IMR-90 (cell line): Measurements from ENCODE around the gene CYP21A2. TPM values are rescaled to one million over a fixed set of nuclear protein-coding genes. Genes with fewer than 3 reads are reported as not detected.

ENCODE experiments used
- ATAC-seq: fragments of 200-7000 bp; cut with Tn5 transposase; 2 replicates; pipeline ENCODE4 v1.9.1; 2020; ENCODE audit warnings: low read depth, mild to moderate bottlenecking, moderate library complexity
- BruUV-seq: library from RNA; stranded (reverse); fragments of 400-500 nt; replicated peaks from 2 replicates; lab custom pipeline; 2021; lab: Mats Ljungman, UMichigan
- CTCF ChIA-PET: fragments of 300-600 bp; formaldehyde crosslinking; extraction: SDS; loops from one replicate; lab custom pipeline; 2021; ENCODE audit warnings: antibody characterized with exemption; lab: Yijun Ruan, JAX
- POLR2A ChIA-PET: fragments of 300-600 bp; sonication (Branson Sonifier 250); formaldehyde crosslinking; loops from one replicate; lab custom pipeline; 2022; ENCODE audit warnings: antibody characterized with exemption; ENCODE audit not compliant: unreplicated experiment; lab: Charles Lee
- DNase-seq: peaks from one replicate; pipeline ENCODE4 v3.0.0; 2013
- H2AFZ ChIP-seq: replicated peaks from 2 replicates; pipeline ENCODE3; 2013; ENCODE audit warnings: low read length, mild to moderate bottlenecking; ENCODE audit not compliant: poor library complexity
- H2AK5ac ChIP-seq: 2 replicates; pipeline ENCODE4 v1.6.1; 2013; ENCODE audit warnings: low read depth, low read length, inconsistent platforms
- H2AK9ac ChIP-seq: replicated peaks from 2 replicates; pipeline ENCODE3; 2013; ENCODE audit warnings: mild to moderate bottlenecking, low read depth, low read length, moderate library complexity; ENCODE audit not compliant: poor library complexity
- H2BK120ac ChIP-seq: 2 replicates; pipeline ENCODE4 v1.6.1; 2013; ENCODE audit warnings: low read depth, low read length, inconsistent platforms
- H2BK15ac ChIP-seq: 3 replicates; pipeline ENCODE4 v1.6.1; 2013; ENCODE audit warnings: low read depth, low read length, inconsistent platforms
- H2BK20ac ChIP-seq: 2 replicates; pipeline ENCODE4 v1.6.1; 2013; ENCODE audit warnings: low read depth, mild to moderate bottlenecking, inconsistent platforms, low read length, moderate library complexity
- H2BK5ac ChIP-seq: 2 replicates; pipeline ENCODE4 v1.6.1; 2013; ENCODE audit warnings: mild to moderate bottlenecking, low read depth, low read length, inconsistent platforms; ENCODE audit not compliant: poor library complexity, severe bottlenecking
- H3K14ac ChIP-seq: replicated peaks from 2 replicates; pipeline ENCODE4 v1.6.1; 2013; ENCODE audit warnings: low read depth, low read length, inconsistent platforms
- H3K18ac ChIP-seq: 2 replicates; pipeline ENCODE4 v1.6.1; 2013; ENCODE audit warnings: low read depth, low read length, control low read depth
- H3K23ac ChIP-seq: 2 replicates; pipeline ENCODE4 v1.6.1; 2013; ENCODE audit warnings: low read depth, low read length, inconsistent platforms
- H3K27ac ChIP-seq: 2 replicates; pipeline ENCODE4 v1.5.1; 2013; ENCODE audit warnings: mild to moderate bottlenecking, control low read depth, low read length; ENCODE audit not compliant: insufficient read depth
- H3K27me3 ChIP-seq: 2 replicates; pipeline ENCODE4 v1.6.1; 2013; ENCODE audit warnings: low read length; ENCODE audit not compliant: control insufficient read depth, insufficient read depth
- H3K36me3 ChIP-seq: 2 replicates; pipeline ENCODE4 v1.6.1; 2013; ENCODE audit warnings: low read length, mixed read lengths; ENCODE audit not compliant: control insufficient read depth, insufficient read depth
- H3K4ac ChIP-seq: 2 replicates; pipeline ENCODE4 v1.6.1; 2013; ENCODE audit warnings: low read depth, low read length, inconsistent platforms
- H3K4me1 ChIP-seq: 2 replicates; pipeline ENCODE4 v1.6.1; 2013; ENCODE audit warnings: low read length, mixed read lengths; ENCODE audit not compliant: control insufficient read depth, insufficient read depth
- H3K4me2 ChIP-seq: 2 replicates; pipeline ENCODE4 v1.6.1; 2013; ENCODE audit warnings: low read depth, mild to moderate bottlenecking, control low read depth, low read length, moderate library complexity
- H3K4me3 ChIP-seq: 2 replicates; pipeline ENCODE4 v1.5.1; 2013; ENCODE audit warnings: low read depth, mild to moderate bottlenecking, control low read depth, low read length, moderate library complexity; ENCODE audit not compliant: insufficient read depth
- H3K56ac ChIP-seq: 2 replicates; pipeline ENCODE4 v1.6.1; 2013; ENCODE audit warnings: low read length, inconsistent platforms; ENCODE audit not compliant: insufficient read depth; ENCODE audit errors: extremely low read depth
- H3K79me1 ChIP-seq, 2 experiments: 2 replicates each; pipeline ENCODE4 v1.6.1; 2013; ENCODE audit warnings: low read length in 2 of 2, inconsistent platforms in 1 of 2, low read depth in 1 of 2
- H3K9ac ChIP-seq: 2 replicates; pipeline ENCODE4 v1.6.1; 2013; ENCODE audit warnings: low read depth, low read length, control low read depth
- H3K9me1 ChIP-seq: 2 replicates; pipeline ENCODE4 v1.6.1; 2013; ENCODE audit warnings: low read length, inconsistent platforms; ENCODE audit not compliant: insufficient read depth
- H3K9me3 ChIP-seq: 2 replicates; pipeline ENCODE4 v1.6.1; 2013; ENCODE audit warnings: low read length; ENCODE audit not compliant: control insufficient read depth, insufficient read depth
- H4K20me1 ChIP-seq: 2 replicates; pipeline ENCODE4 v1.6.1; 2013; ENCODE audit warnings: low read length, inconsistent platforms; ENCODE audit not compliant: insufficient read depth
- H4K5ac ChIP-seq: 2 replicates; pipeline ENCODE4 v1.6.1; 2013; ENCODE audit warnings: mild to moderate bottlenecking, low read depth, low read length, control low read depth
- H4K8ac ChIP-seq, 2 experiments: 2 replicates each; pipeline ENCODE4 v1.6.1; 2013; ENCODE audit warnings: low read depth in 2 of 2, low read length in 2 of 2, control low read depth in 1 of 2, inconsistent platforms in 1 of 2
- H4K91ac ChIP-seq: 2 replicates; pipeline ENCODE4 v1.6.1; 2013; ENCODE audit warnings: low read depth, low read length, inconsistent platforms; ENCODE audit not compliant: insufficient read depth
- CEBPB ChIP-seq: IDR thresholded peaks from 2 replicates; pipeline ENCODE4 v1.6.1; 2012; ENCODE audit warnings: low read depth, low read length, improper control_type of control experiment
- CTCF ChIP-seq: conservative IDR thresholded peaks from 2 replicates; pipeline ENCODE4 v1.5.1; 2012; ENCODE audit warnings: mild to moderate bottlenecking, low read depth, low read length, improper control_type of control experiment
- FOS ChIP-seq: fragments of 150-350 bp; IDR thresholded peaks from 2 replicates; pipeline ENCODE4 v1.6.1; 2016; ENCODE audit warnings: low read depth, low read length
- NFE2L2 ChIP-seq: fragments of 150-350 bp; IDR thresholded peaks from 2 replicates; pipeline ENCODE4 v1.6.1; 2016; ENCODE audit warnings: low read depth, mild to moderate bottlenecking, low read length
- WGBS, 2 experiments: methylation state at CpG; one replicate each; pipeline versions ENCODE4 v1.1.5 to v1.1.7; 2013; ENCODE audit warnings: missing lambda C conversion rate in 2 of 2; ENCODE audit not compliant: insufficient read length in 1 of 2; ENCODE audit errors: extremely low coverage in 2 of 2; 5-methylcytosine and 5-hydroxymethylcytosine counted together
- dilution Hi-C: fragments of 300-500 bp; cut with HindIII; formaldehyde crosslinking; loops from one replicate; pipeline ENCODE4 v1.14.3; 2018; ENCODE audit warnings: low sequenced_read_pairs; ENCODE audit not compliant: unreplicated experiment
- in situ Hi-C: fragments of 300-500 bp; cut with MboI; formaldehyde crosslinking; loops from 3 replicates; pipeline ENCODE4 v1.14.3; 2019; ENCODE audit warnings: low sequenced_read_pairs, inconsistent platforms, mixed read lengths
- intact Hi-C: fragments of 100-400 bp; cut with micrococcal nuclease; formaldehyde crosslinking; loops from 2 replicates; pipeline ENCODE4 v1.10.0; 2022
- polyA plus RNA-seq, 3 experiments: library from polyadenylated mRNA; depleted of rRNA; stranded (reverse); fragments of >200 nt; gene quantifications; 2 replicates each; pipeline ENCODE4 v1.2.3, GENCODE V29; 2012; ENCODE audit warnings: low replicate concordance in 1 of 3
- total RNA-seq: library from RNA; depleted of rRNA; stranded (reverse); fragments of >200 nt; gene quantifications from 2 replicates; pipeline ENCODE4 v1.2.3, GENCODE V29; 2012

Gene CYP21A2
- total and polyA plus RNA-seq, 2 of the 4 experiments (the other 2 are of a cell fraction), result 0.03 TPM; not detected in 1

- no peak for TF ChIP-seq CTCF
These were observed 32.8 kb downstream of the CYP21A2 start (continued) for GRCh38 chr6:32070814-32071543.

DNA sequence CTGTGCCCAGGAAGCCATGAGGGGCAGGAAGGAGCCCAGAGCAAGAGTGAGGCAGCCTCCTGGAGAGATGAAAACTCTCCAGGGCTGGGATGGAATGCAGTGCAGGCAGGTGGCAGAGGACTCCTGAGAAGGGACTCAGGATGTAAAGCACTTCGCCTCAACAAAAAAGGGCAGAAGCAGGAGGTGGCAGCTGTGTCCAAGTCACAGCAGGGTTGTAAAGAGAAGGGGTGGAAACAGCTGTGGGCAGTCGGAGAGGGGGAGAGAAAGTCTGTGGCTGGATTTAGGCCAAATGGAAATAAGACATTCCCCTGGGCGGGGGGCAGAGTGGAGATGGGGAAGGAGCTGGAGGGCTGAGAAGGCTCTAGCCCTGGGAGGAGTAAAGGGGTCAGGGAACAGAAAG is 34.9 kb downstream of the CYP21A2 start:
- no peak overlapping the region for H4K5ac ChIP-seq
- H3K23ac ChIP-seq, result no peak overlapping the region
- no peak overlapping the region for H4K8ac ChIP-seq
- H3K27ac ChIP-seq, result no peak overlapping the region
- WGBS, 2 experiments, result 100% methylated on average over 1 of the region's 3 CpGs; no CpG with 5 or more reads in 1 of the 2 experiments
- no peaks in the 10 kb centered on the region for H3K9me3 ChIP-seq
- ATAC-seq (no peak), DNase-seq (no peak)
- TF ChIP-seq CEBPB (no peak), NFE2L2 (no peak), FOS (no peak)
- peaks cover 5% of the 10 kb centered on the region; the same call in 1 of the 2 replicates for H4K20me1 ChIP-seq
- H3K36me3 ChIP-seq, result no peaks in the 10 kb centered on the region
- no peak overlapping the region for H2AFZ ChIP-seq
- dilution Hi-C loops, result no loop called here
- H3K14ac ChIP-seq, result no peak overlapping the region
- no peak overlapping the region for H4K91ac ChIP-seq
- in situ Hi-C loops, result no loop called here
- no peak overlapping the region for H2BK120ac ChIP-seq
- no peak overlapping the region for H2BK20ac ChIP-seq
- H3K9ac ChIP-seq, result no peak overlapping the region
- peaks cover 8% of the 10 kb centered on the region; the same call in 1 of the 2 replicates for H3K9me1 ChIP-seq
- no peak overlapping the region for H2AK9ac ChIP-seq
- no peak overlapping the region; the same call in 1 of the 2 replicates for H2AK5ac ChIP-seq
- peaks cover 12% of the 10 kb centered on the region for H3K4me1 ChIP-seq
- H3K79me1 ChIP-seq, result no peaks in the 10 kb centered on the region
- peaks cover 11% of the 10 kb centered on the region for H3K27me3 ChIP-seq
- ChIA-PET POLR2A (no interaction called here), CTCF (no interaction called here)
- H3K4me3 ChIP-seq, result no peak overlapping the region
- intact Hi-C loops, result no loop called here
- H3K4ac ChIP-seq, result no peak overlapping the region
- no peak overlapping the region for H3K56ac ChIP-seq
- H3K18ac ChIP-seq, result no peak overlapping the region
- no TSS peak for BruUV-seq
- H3K4me2 ChIP-seq, result no peak overlapping the region
- no peak overlapping the region for H2BK5ac ChIP-seq
- H2BK15ac ChIP-seq, result no peak overlapping the region
